ENCODE results near the gene ACADVL.

Gene ACADVL

DNA sequence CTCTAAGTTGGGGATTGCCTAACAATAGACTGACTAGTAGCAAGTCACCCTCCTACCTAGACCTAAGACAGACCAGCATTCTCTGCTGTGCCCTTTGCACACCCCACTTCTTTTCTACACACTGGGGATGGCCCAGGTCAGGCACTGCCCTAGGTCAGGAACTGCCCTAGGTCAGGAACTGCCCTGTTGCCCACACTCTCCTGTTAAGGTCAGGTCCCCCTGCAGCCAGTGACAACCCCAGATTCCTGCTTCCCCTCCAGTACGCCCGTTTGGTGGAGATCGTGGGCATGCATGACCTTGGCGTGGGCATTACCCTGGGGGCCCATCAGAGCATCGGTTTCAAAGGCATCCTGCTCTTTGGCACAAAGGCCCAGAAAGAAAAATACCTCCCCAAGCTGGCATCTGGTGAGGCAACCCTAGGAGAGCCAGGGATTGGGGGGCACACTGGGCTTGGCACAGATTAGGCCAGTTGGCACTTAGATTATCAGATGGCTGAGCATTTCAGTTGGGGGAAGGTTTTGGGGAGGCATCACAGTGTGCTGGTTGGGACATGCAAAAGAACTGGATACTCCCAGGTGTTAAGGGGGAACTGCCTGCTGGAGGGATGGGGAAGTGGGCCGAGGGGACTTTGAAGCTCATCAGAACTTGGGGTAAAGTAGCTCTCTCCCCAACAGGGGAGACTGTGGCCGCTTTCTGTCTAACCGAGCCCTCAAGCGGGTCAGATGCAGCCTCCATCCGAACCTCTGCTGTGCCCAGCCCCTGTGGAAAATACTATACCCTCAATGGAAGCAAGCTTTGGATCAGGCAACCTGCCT is 1.7 kb downstream of the ACADVL start:
- H3K4me3 ChIP-seq (IDR thresholded peaks at IDR 0.05; ENCODE audit: insufficient read depth, low read depth, low read length), result no peak overlapping the region
- H3K4me2 ChIP-seq, result no peak overlapping the region

GRCh38 chr17:7222093-7222971 is 2.6 kb downstream of the ACADVL start:
- Histone ChIP-seq H3K4me2 (no peak overlapping the region), H3K79me2 (ENCODE audit: insufficient read depth, low read depth) (no peaks in the 10 kb centered on the region), H3K4me3 (IDR thresholded peaks at IDR 0.05; ENCODE audit: insufficient read depth, low read depth, low read length) (no peak overlapping the region), H3K27ac (no peak overlapping the region), H2AFZ (ENCODE audit: low read depth) (no peak overlapping the region), H3K36me3 (ENCODE audit: insufficient read depth) (no peaks in the 10 kb centered on the region), H4K20me1 (ENCODE audit: insufficient read depth) (no peaks in the 10 kb centered on the region), H3K27me3 (ENCODE audit: insufficient read depth, low read depth) (no peaks in the 10 kb centered on the region), H3K9ac (no peak overlapping the region), H3K4me1 (ENCODE audit: low read depth, poor library complexity, severe bottlenecking) (no peaks in the 10 kb centered on the region)
- TF ChIP-seq, protein P1, sequence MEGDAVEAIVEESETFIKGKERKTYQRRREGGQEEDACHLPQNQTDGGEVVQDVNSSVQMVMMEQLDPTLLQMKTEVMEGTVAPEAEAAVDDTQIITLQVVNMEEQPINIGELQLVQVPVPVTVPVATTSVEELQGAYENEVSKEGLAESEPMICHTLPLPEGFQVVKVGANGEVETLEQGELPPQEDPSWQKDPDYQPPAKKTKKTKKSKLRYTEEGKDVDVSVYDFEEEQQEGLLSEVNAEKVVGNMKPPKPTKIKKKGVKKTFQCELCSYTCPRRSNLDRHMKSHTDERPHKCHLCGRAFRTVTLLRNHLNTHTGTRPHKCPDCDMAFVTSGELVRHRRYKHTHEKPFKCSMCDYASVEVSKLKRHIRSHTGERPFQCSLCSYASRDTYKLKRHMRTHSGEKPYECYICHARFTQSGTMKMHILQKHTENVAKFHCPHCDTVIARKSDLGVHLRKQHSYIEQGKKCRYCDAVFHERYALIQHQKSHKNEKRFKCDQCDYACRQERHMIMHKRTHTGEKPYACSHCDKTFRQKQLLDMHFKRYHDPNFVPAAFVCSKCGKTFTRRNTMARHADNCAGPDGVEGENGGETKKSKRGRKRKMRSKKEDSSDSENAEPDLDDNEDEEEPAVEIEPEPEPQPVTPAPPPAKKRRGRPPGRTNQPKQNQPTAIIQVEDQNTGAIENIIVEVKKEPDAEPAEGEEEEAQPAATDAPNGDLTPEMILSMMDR (conservative IDR thresholded peaks at IDR 0.05; ENCODE audit: low read depth, low read length), result no peak

More for the DNA sequence above, 1.7 kb downstream of the ACADVL start:
- H3K9ac ChIP-seq, result no peak overlapping the region
- TF ChIP-seq, protein P1 (conservative IDR thresholded peaks at IDR 0.05; ENCODE audit: low read depth, low read length), result no peak
- no peaks in the 10 kb centered on the region for H3K79me2 ChIP-seq (ENCODE audit: insufficient read depth, low read depth)
- H4K20me1 ChIP-seq (ENCODE audit: insufficient read depth), result no peaks in the 10 kb centered on the region
- H3K27me3 ChIP-seq (ENCODE audit: insufficient read depth, low read depth), result no peaks in the 10 kb centered on the region
- H3K4me1 ChIP-seq (ENCODE audit: low read depth, poor library complexity, severe bottlenecking), result no peaks in the 10 kb centered on the region
- H3K36me3 ChIP-seq (ENCODE audit: insufficient read depth), result no peaks in the 10 kb centered on the region
- no peak overlapping the region for H2AFZ ChIP-seq (ENCODE audit: low read depth)
- no peak overlapping the region for H3K27ac ChIP-seq

- TF ChIP-seq, protein P1 (conservative IDR thresholded peaks at IDR 0.05; ENCODE audit: low read depth, low read length), result no peak
- no peak overlapping the region for H3K9ac ChIP-seq
Observed at GRCh38 chr17:7222972-7223292, 3.2 kb downstream of the ACADVL start.

GRCh38 chr17:7223375-7223774 is 3.6 kb downstream of the ACADVL start:
- H3K79me2 ChIP-seq (ENCODE audit: insufficient read depth, low read depth), result no peaks in the 10 kb centered on the region
- no peaks in the 10 kb centered on the region for H3K36me3 ChIP-seq (ENCODE audit: insufficient read depth)
- no peak overlapping the region for H3K4me2 ChIP-seq
- H2AFZ ChIP-seq (ENCODE audit: low read depth), result no peak overlapping the region
- no peaks in the 10 kb centered on the region for H4K20me1 ChIP-seq (ENCODE audit: insufficient read depth)
- H3K4me3 ChIP-seq (IDR thresholded peaks at IDR 0.05; ENCODE audit: insufficient read depth, low read depth, low read length), result no peak overlapping the region
- TF ChIP-seq, protein P1 (conservative IDR thresholded peaks at IDR 0.05; ENCODE audit: low read depth, low read length), result no peak
- H3K9ac ChIP-seq, result no peak overlapping the region
- no peaks in the 10 kb centered on the region for H3K4me1 ChIP-seq (ENCODE audit: low read depth, poor library complexity, severe bottlenecking)
- no peak overlapping the region for H3K27ac ChIP-seq
- H3K27me3 ChIP-seq (ENCODE audit: insufficient read depth, low read depth), result no peaks in the 10 kb centered on the region

More at GRCh38 chr17:7222972-7223292, 3.2 kb downstream of the ACADVL start:
- H3K27me3 ChIP-seq (ENCODE audit: insufficient read depth, low read depth), result no peaks in the 10 kb centered on the region
- H3K27ac ChIP-seq, result no peak overlapping the region
- no peaks in the 10 kb centered on the region for H4K20me1 ChIP-seq (ENCODE audit: insufficient read depth)
- no peaks in the 10 kb centered on the region for H3K4me1 ChIP-seq (ENCODE audit: low read depth, poor library complexity, severe bottlenecking)
- H3K4me2 ChIP-seq, result no peak overlapping the region
- no peaks in the 10 kb centered on the region for H3K79me2 ChIP-seq (ENCODE audit: insufficient read depth, low read depth)
- H3K36me3 ChIP-seq (ENCODE audit: insufficient read depth), result no peaks in the 10 kb centered on the region
- H2AFZ ChIP-seq (ENCODE audit: low read depth), result no peak overlapping the region
- H3K4me3 ChIP-seq (IDR thresholded peaks at IDR 0.05; ENCODE audit: insufficient read depth, low read depth, low read length), result no peak overlapping the region
